GM12878 (cell line): Measurements from ENCODE around the gene RPGRIP1L. TPM values are rescaled to one million over a fixed set of nuclear protein-coding genes. Genes with fewer than 3 reads are reported as not detected.

Experiments
- ATAC-seq: fragments of 200-7000 bp; cut with Tn5 transposase; 3 replicates; pipeline ENCODE4 v1.9.1; 2020; ENCODE audit warnings: mild to moderate bottlenecking, moderate library complexity
- BruUV-seq: library from RNA; stranded (reverse); fragments of 400-500 nt; replicated peaks from 2 replicates; lab custom pipeline; 2021; lab: Mats Ljungman, UMichigan
- CTCF ChIA-PET: fragments of 300-600 bp; sonication (Branson Sonifier 250); formaldehyde crosslinking; extraction: SDS; loops from one replicate; lab custom pipeline; 2021; ENCODE audit warnings: inconsistent platforms; lab: Yijun Ruan, JAX
- POLR2A ChIA-PET: fragments of 350-600 bp; formaldehyde crosslinking; extraction: SDS; loops from one replicate; lab custom pipeline; 2021; ENCODE audit warnings: inconsistent platforms; lab: Charles Lee
- RAD21 ChIA-PET: fragments of 300-600 bp; sonication (Branson Sonifier 250); formaldehyde crosslinking; loops from one replicate; lab custom pipeline; 2023; ENCODE audit warnings: antibody characterized with exemption; ENCODE audit not compliant: unreplicated experiment; lab: Charles Lee
- SMC1A ChIA-PET: fragments of 300-600 bp; sonication (Branson Sonifier 250); formaldehyde crosslinking; loops from one replicate; lab custom pipeline; 2023; ENCODE audit not compliant: unreplicated experiment, uncharacterized antibody; lab: Charles Lee
- DNase-seq: peaks from one replicate; pipeline ENCODE4 v3.0.0-alpha.2; 2011; ENCODE audit warnings: low read depth, low spot score
- FAIRE-seq: peaks from 3 replicates; lab custom pipeline; 2011; peaks lifted over from hg19 to GRCh38; lab: Jason Lieb, UNC
- H2AFZ ChIP-seq: 2 replicates; pipeline ENCODE4 v1.6.0; 2011; ENCODE audit warnings: low read depth, low read length, control low read depth; ENCODE audit not compliant: control insufficient read depth
- H3K27ac ChIP-seq: 2 replicates; pipeline ENCODE4 v1.5.1; 2011; ENCODE audit warnings: control low read depth; ENCODE audit not compliant: control insufficient read depth, insufficient read depth
- H3K27me3 ChIP-seq, 2 experiments: replicated peaks in 1 of 2; 2 replicates each; pipeline versions ENCODE4 v1.6.0 to v1.6.1; 2011; ENCODE audit warnings: low read length in 1 of 2; ENCODE audit not compliant: control insufficient read depth in 2 of 2, insufficient read depth in 2 of 2
- H3K36me3 ChIP-seq, 2 experiments: 2 replicates each; pipeline ENCODE4 v1.5.1; 2011; ENCODE audit warnings: low read length in 1 of 2; ENCODE audit not compliant: control insufficient read depth in 2 of 2, insufficient read depth in 2 of 2
- H3K4me1 ChIP-seq: 2 replicates; pipeline ENCODE4 v1.6.1; 2011; ENCODE audit warnings: mild to moderate bottlenecking, low read length, moderate library complexity, mixed read lengths; ENCODE audit not compliant: control insufficient read depth, insufficient read depth
- H3K4me2 ChIP-seq: 2 replicates; pipeline ENCODE4 v1.6.0; 2011; ENCODE audit warnings: control low read depth; ENCODE audit not compliant: control insufficient read depth, insufficient read depth
- H3K4me3 ChIP-seq: fragments of 200-600 bp; sonication (generic); 2 replicates; pipeline ENCODE4 v1.5.1; 2016
- H3K79me2 ChIP-seq: 2 replicates; pipeline ENCODE4 v1.6.0; 2011; ENCODE audit warnings: low read length; ENCODE audit not compliant: control insufficient read depth, insufficient read depth
- H3K9ac ChIP-seq: 2 replicates; pipeline ENCODE4 v1.8.0; 2011; ENCODE audit warnings: low read length, control low read depth, mixed read lengths; ENCODE audit not compliant: control insufficient read depth, insufficient read depth
- H3K9me3 ChIP-seq: replicated peaks from 3 replicates; pipeline ENCODE4 v1.5.1; 2011; ENCODE audit warnings: mild to moderate bottlenecking, low read length; ENCODE audit not compliant: control insufficient read depth, insufficient read depth
- H4K20me1 ChIP-seq: 2 replicates; pipeline ENCODE4 v1.6.0; 2011; ENCODE audit not compliant: control insufficient read depth, insufficient read depth
- BCL11A ChIP-seq: IDR thresholded peaks from 2 replicates; pipeline ENCODE4 v1.6.1; 2011; ENCODE audit warnings: low read depth, low read length
- CHD4 ChIP-seq: fragments of 200-600 bp; sonication (generic); IDR thresholded peaks from 2 replicates; pipeline ENCODE4 v1.6.1; 2016; ENCODE audit warnings: mild to moderate bottlenecking
- CREB1 ChIP-seq: IDR thresholded peaks from 2 replicates; pipeline ENCODE4 v1.6.1; 2012; ENCODE audit warnings: low read depth, mild to moderate bottlenecking, inconsistent platforms
- CTCF ChIP-seq, 3 experiments: IDR thresholded peaks in 2 of 3; conservative IDR thresholded peaks in 1 of 3; 2 replicates each; pipeline ENCODE4 v1.5.1; 2011; ENCODE audit warnings: low read depth in 3 of 3, low read length in 3 of 3, mild to moderate bottlenecking in 3 of 3, control low read depth in 2 of 3, moderate library complexity in 2 of 3, inconsistent platforms in 1 of 3, mixed read lengths in 1 of 3; ENCODE audit not compliant: control insufficient read depth in 2 of 3, insufficient read depth in 1 of 3; ENCODE audit errors: extremely low read depth in 1 of 3
- FOS ChIP-seq: IDR thresholded peaks from 3 replicates; pipeline ENCODE4 v1.6.1; 2011; ENCODE audit warnings: borderline replicate concordance; ENCODE audit not compliant: insufficient read length; ENCODE audit errors: extremely low read depth
- IKZF1 ChIP-seq: fragments of 450-650 bp; conservative IDR thresholded peaks from 2 replicates; pipeline ENCODE4 v1.6.1; 2017; ENCODE audit warnings: antibody characterized with exemption, mild to moderate bottlenecking
- IRF3 ChIP-seq: fragments of 450-650 bp; IDR thresholded peaks from 2 replicates; pipeline ENCODE4 v1.6.1; 2014; ENCODE audit warnings: mild to moderate bottlenecking
- IRF4 ChIP-seq: IDR thresholded peaks from 2 replicates; pipeline ENCODE4 v1.6.1; 2011; ENCODE audit warnings: low read depth, low read length
- KAT2A ChIP-seq: conservative IDR thresholded peaks from 2 replicates; pipeline ENCODE4 v1.6.1; 2011; ENCODE audit warnings: low read depth, low read length; ENCODE audit not compliant: control insufficient read depth
- NFIC ChIP-seq: IDR thresholded peaks from 2 replicates; pipeline ENCODE4 v1.6.1; 2012; ENCODE audit warnings: low read depth, mild to moderate bottlenecking, inconsistent platforms, low read length, moderate library complexity
- NR2C1 ChIP-seq: fragments of 450-650 bp; IDR thresholded peaks from 2 replicates; pipeline ENCODE4 v1.6.1; 2017; ENCODE audit warnings: antibody characterized with exemption, mild to moderate bottlenecking, moderate library complexity
- RELB ChIP-seq: fragments of 450-650 bp; IDR thresholded peaks from 2 replicates; pipeline ENCODE4 v1.6.1; 2017; ENCODE audit warnings: low read depth, mild to moderate bottlenecking, moderate library complexity
- RUNX3 ChIP-seq: IDR thresholded peaks from 2 replicates; pipeline ENCODE4 v1.6.1; 2012; ENCODE audit warnings: low read length, inconsistent platforms
- SRF ChIP-seq, 2 experiments: IDR thresholded peaks; 2 replicates each; pipeline ENCODE4 v1.6.1; 2011; ENCODE audit warnings: low read depth in 2 of 2, low read length in 2 of 2, mild to moderate bottlenecking in 1 of 2, moderate library complexity in 1 of 2
- TCF3 ChIP-seq: IDR thresholded peaks from 2 replicates; pipeline ENCODE4 v1.6.1; 2012; ENCODE audit warnings: low read depth, mild to moderate bottlenecking, low read length, borderline replicate concordance; ENCODE audit not compliant: insufficient read depth
- ZBTB11 ChIP-seq: fragments of 450-650 bp; formaldehyde crosslinking; IDR thresholded peaks from 2 replicates; pipeline ENCODE4 v1.5.0; 2022; ENCODE audit warnings: mild to moderate bottlenecking, missing genetic modification characterization
- ZNF217 ChIP-seq: fragments of 450-650 bp; IDR thresholded peaks from 2 replicates; pipeline ENCODE4 v1.6.1; 2017; ENCODE audit warnings: antibody characterized with exemption, mild to moderate bottlenecking
- ZZZ3 ChIP-seq: IDR thresholded peaks from 2 replicates; pipeline ENCODE4 v1.6.1; 2011; ENCODE audit warnings: low read depth; ENCODE audit not compliant: control insufficient read depth, insufficient read length
- WGBS: methylation state at CpG from one replicate; pipeline ENCODE4 v1.1.6; 2016; ENCODE audit warnings: low lambda C conversion rate; ENCODE audit not compliant: insufficient replicate concordance, insufficient coverage; ENCODE audit errors: missing lambda C conversion rate; 5-methylcytosine and 5-hydroxymethylcytosine counted together
- in situ Hi-C: fragments of 300-500 bp; cut with MboI; formaldehyde crosslinking; loops from 9 replicates; pipeline ENCODE4 v1.14.3; 2018; ENCODE audit warnings: mixed read lengths
- intact Hi-C: fragments of 100-400 bp; cut with micrococcal nuclease; formaldehyde crosslinking; loops from one replicate; pipeline ENCODE4 v1.14.2; 2022; ENCODE audit not compliant: unreplicated experiment
- polyA plus RNA-seq, 11 experiments: library from polyadenylated mRNA; depleted of rRNA in 4 of 11; unstranded in 6 of 11; stranded (reverse) in 5 of 11; fragments of >200 nt; fragmentation: Nextera tagmentation in 4 of 11; fragmentation: Illumina TruSeq in 1 of 11; extraction: Ambion mirVana in 4 of 11; extraction: Trizol in 1 of 11; gene quantifications; 1 replicate in 1 of 11; 2 replicates in 10 of 11; pipeline versions ENCODE4 v1.2.1 to v1.2.3, GENCODE V29; 2011 to 2016; ENCODE audit warnings: inconsistent platforms in 2 of 11, missing spikeins in 2 of 11, low read depth in 1 of 11
- total RNA-seq, 4 experiments: library from RNA; depleted of rRNA in 3 of 4; stranded (reverse); fragments of >200 nt in 3 of 4; fragmentation: Illumina TruSeq in 1 of 4; extraction: Trizol in 1 of 4; gene quantifications; 2 replicates each; pipeline versions ENCODE4 v1.2.1 to v1.2.3, GENCODE V29; 2013 to 2021

Gene RPGRIP1L
- total and polyA plus RNA-seq, 10 of the 15 experiments (the other 5 are each of a cell fraction or from before 2014, with no cell fraction given): 3.5 to 9.6 (median 4.4) TPM

GRCh38 chr16:53721017-53721416 lies 17.4 kb upstream of the RPGRIP1L start:
- ChIA-PET CTCF (interaction anchor here (1.5 kb wide), 1 partner anchor 22 kb away, joined by 5 read pairs; no protein-coding TSS in a partner anchor), SMC1A (interaction anchor here (0.6 to 1.4 kb wide), 2 partner anchors 9 to 17 kb away, joined by 3 read pairs; partner anchors contain the start of genes FTO and RPGRIP1L), RAD21 (no interaction called here), POLR2A (no interaction called here)
- over 99% methylated on average over 5 of the region's 5 CpGs for WGBS
- no peak for ATAC-seq
- H2AFZ ChIP-seq: no peak overlapping the region
- H3K79me2 ChIP-seq: peaks cover 2% of the 10 kb centered on the region
- TF ChIP-seq TCF3: no peak
- no peak for TF ChIP-seq RELB
- no peak for TF ChIP-seq SRF (IDR thresholded peaks at IDR 0.05; ENCODE audit: low read depth in 2 of 2, low read length in 2 of 2)
- no peak for TF ChIP-seq RUNX3
- no peak for TF ChIP-seq NR2C1
- no peak for TF ChIP-seq CTCF (IDR thresholded peaks at IDR 0.05 in 2 of 3, conservative IDR thresholded peaks at IDR 0.05 in 1 of 3; ENCODE audit: control insufficient read depth in 2 of 3, extremely low read depth in 1 of 3, insufficient read depth in 1 of 3, low read depth in 3 of 3, low read length in 3 of 3)
- no peak for TF ChIP-seq CREB1
- no peak for TF ChIP-seq KAT2A
- no peak for TF ChIP-seq BCL11A
- TF ChIP-seq ZZZ3: no peak
- no peak for TF ChIP-seq IKZF1
- TF ChIP-seq ZNF217: no peak
- no peak for TF ChIP-seq FOS
- TF ChIP-seq IRF3: no peak
- no peak for TF ChIP-seq ZBTB11
- TF ChIP-seq IRF4: no peak
- no peak for TF ChIP-seq NFIC
- TF ChIP-seq CHD4: no peak
- H3K4me2 ChIP-seq: no peak overlapping the region
- H3K9ac ChIP-seq: no peak overlapping the region
- no peak for FAIRE-seq
- H4K20me1 ChIP-seq: no peaks in the 10 kb centered on the region
- H3K4me1 ChIP-seq: no peaks in the 10 kb centered on the region
- H3K36me3 ChIP-seq: no peaks in the 10 kb centered on the region; a peak in 1 of 4 replicates
- no peak for DNase-seq
- intact Hi-C loops (no loop called here), in situ Hi-C loops (no loop called here)
- BruUV-seq: no TSS peak
- no peaks in the 10 kb centered on the region; the same call in 2 of the 3 replicates for H3K9me3 ChIP-seq
- no peak overlapping the region for H3K4me3 ChIP-seq
- H3K27me3 ChIP-seq: no peaks in the 10 kb centered on the region
- H3K27ac ChIP-seq: no peak overlapping the region
